T-helper 1 cell treated with Interleukin-12 subunit alpha and Interleukin-12 subunit beta and Interleukin-4 antibody, amounts not matched to agents 30 μg/mL and 1 μg/mL, for 36 hours (primary cell): ENCODE measurements around the gene A3GALT2.

Experiments used
- H3K27ac Mint-ChIP-seq: one replicate; pipeline ENCODE4 v1.8.0; 2021; ENCODE audit warnings: mild to moderate bottlenecking, mixed read lengths
- H3K27me3 Mint-ChIP-seq: one replicate; pipeline ENCODE4 v1.8.0; 2021; ENCODE audit warnings: low read depth, mixed read lengths
- H3K36me3 Mint-ChIP-seq: one replicate; pipeline ENCODE4 v1.8.0; 2021; ENCODE audit warnings: low read depth, mixed read lengths
- H3K4me1 Mint-ChIP-seq: one replicate; pipeline ENCODE4 v1.8.0; 2021; ENCODE audit warnings: low read depth, mixed read lengths
- H3K4me3 Mint-ChIP-seq: one replicate; pipeline ENCODE4 v1.8.0; 2021; ENCODE audit warnings: mild to moderate bottlenecking, moderate library complexity, mixed read lengths
- H3K9me3 Mint-ChIP-seq: one replicate; pipeline ENCODE4 v1.8.0; 2021; ENCODE audit warnings: mixed read lengths

Gene A3GALT2

DNA sequence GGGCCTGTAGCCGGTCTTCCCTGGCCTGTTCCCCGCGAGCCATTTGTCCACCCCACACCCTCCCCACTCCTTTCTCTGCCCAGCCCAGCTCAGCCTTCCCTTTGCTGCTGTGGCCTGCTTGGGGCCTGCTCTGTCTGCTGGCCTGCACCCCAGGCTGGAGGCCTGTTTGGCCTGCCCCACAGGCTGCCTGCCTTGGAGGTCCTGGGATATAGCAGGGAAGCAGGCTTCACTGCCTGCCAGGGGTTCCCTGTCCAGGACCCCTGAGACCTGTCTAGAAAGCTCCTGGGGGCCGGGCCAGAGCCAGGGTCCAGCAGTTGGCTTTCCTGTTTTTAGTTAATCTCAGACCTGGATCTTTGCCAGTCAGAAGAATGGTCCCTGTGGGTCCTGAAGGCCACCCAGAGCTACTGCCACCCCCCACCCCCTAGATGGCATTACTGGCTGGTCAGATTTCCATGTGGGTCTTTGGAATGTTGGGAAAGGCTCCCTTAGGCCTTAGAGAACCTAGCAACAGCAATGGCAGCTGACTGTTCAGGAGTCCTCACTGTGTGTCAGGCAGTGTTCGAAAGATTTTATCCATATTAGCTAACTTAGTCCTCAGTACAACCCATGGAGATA is 56.9 kb downstream of the A3GALT2 start:
- Mint-ChIP-seq H3K27ac (no peak overlapping the region), H3K9me3 (no peaks in the 10 kb centered on the region), H3K4me1 (peaks cover 17% of the 10 kb centered on the region), H3K27me3 (no peaks in the 10 kb centered on the region), H3K36me3 (peaks cover 2% of the 10 kb centered on the region), H3K4me3 (no peak overlapping the region)

DNA sequence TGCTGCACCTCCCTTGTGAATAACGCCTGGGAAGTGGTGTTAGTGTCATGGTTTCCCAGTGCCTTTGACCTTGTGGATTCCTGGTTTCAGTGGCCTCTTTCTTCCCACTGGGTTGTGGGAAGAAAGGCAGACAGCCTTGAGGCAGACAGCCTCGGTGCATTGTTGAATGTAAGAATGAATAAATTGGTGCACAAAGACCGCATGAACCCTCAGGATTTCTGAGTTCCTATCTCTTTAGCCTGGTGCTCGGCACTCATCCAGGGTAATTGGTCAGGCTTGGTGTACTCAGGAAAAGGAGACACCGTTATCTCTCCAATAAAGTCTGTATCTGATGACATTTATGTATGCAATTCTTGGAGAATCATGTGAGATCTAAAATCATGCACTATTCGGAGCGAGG is 59.6 kb downstream of the A3GALT2 start:
- H3K36me3 Mint-ChIP-seq = peaks cover 6% of the 10 kb centered on the region
- H3K27ac Mint-ChIP-seq = no peak overlapping the region
- peaks cover 23% of the 10 kb centered on the region for H3K4me1 Mint-ChIP-seq
- H3K4me3 Mint-ChIP-seq = no peak overlapping the region
- H3K27me3 Mint-ChIP-seq = no peaks in the 10 kb centered on the region
- no peaks in the 10 kb centered on the region for H3K9me3 Mint-ChIP-seq

DNA sequence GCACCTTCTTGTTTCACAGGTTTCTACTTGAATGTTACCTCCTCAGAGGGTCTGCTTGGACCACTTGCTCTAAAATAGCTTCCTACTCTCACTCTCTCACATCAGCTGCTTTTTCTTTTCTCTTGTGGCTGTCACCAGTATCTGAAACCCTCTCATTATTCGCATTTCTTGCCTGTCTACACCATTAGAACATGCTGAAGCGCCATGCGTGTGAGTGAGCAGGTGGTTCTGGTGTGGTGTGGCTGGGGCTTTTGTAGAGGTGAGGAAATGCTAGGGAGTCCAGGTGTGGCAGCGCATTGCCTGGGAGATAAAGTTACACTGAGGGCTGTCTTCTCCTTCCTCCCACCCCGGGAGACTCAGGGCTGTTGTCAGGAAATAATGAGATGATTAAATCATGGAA is 60.5 kb downstream of the A3GALT2 start:
- H3K4me1 Mint-ChIP-seq = peaks cover 23% of the 10 kb centered on the region
- H3K36me3 Mint-ChIP-seq = peaks cover 6% of the 10 kb centered on the region
- H3K4me3 Mint-ChIP-seq = no peak overlapping the region
- no peaks in the 10 kb centered on the region for H3K27me3 Mint-ChIP-seq
- H3K27ac Mint-ChIP-seq = no peak overlapping the region
- no peaks in the 10 kb centered on the region for H3K9me3 Mint-ChIP-seq

DNA sequence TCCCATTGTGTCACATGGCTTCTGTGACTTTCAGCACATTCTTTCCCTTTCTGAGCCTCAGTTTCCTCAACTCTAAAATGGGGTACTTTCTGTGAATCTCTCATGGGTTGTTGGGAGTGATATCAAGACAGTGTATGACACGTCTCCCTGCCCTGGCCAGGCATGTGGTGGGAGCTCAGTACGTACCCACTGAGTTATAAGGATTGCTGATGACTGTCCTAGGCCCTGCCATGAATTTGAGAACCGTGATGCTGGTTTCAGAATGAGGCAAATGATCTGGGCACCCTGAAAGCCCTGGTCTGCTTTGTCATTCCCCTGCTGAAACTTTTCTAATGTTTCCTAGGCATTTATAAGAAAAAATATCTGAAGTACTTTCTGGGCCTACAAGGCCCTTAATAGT is 61.0 kb downstream of the A3GALT2 start:
- Mint-ChIP-seq H3K27ac (no peak overlapping the region), H3K4me3 (no peak overlapping the region), H3K36me3 (peaks cover 6% of the 10 kb centered on the region), H3K4me1 (peaks cover 24% of the 10 kb centered on the region), H3K27me3 (peaks cover under 1% of the 10 kb centered on the region), H3K9me3 (no peaks in the 10 kb centered on the region)

DNA sequence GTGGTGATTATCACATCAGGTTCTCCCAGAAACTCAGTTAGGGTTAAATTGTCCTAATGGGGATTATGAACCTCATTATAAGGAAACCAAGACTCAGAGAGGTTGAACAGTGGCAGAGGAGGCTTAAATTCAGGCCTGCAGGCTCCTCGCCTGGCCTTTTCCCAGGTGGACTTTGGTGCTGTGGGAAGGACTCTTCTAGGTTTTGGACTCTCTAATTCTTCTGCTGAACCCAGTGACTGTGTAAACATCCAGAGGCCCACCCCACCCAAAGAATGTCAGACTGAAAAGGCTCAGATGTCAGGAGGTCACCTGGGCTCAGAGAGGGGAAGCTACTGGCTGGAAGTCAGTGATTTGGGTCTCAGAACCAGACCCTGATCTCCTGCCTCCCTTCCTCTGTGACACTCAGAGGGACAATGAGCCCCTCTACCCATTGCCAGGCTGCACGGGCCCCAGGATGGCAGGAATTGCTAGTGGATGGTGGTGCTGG is 62.1 kb downstream of the A3GALT2 start:
- Mint-ChIP-seq H3K9me3 (no peaks in the 10 kb centered on the region), H3K27me3 (peaks cover 5% of the 10 kb centered on the region), H3K4me3 (peak overlapping the region; percentile 10), H3K27ac (no peak overlapping the region), H3K36me3 (peaks cover 7% of the 10 kb centered on the region), H3K4me1 (peaks cover 25% of the 10 kb centered on the region)

DNA sequence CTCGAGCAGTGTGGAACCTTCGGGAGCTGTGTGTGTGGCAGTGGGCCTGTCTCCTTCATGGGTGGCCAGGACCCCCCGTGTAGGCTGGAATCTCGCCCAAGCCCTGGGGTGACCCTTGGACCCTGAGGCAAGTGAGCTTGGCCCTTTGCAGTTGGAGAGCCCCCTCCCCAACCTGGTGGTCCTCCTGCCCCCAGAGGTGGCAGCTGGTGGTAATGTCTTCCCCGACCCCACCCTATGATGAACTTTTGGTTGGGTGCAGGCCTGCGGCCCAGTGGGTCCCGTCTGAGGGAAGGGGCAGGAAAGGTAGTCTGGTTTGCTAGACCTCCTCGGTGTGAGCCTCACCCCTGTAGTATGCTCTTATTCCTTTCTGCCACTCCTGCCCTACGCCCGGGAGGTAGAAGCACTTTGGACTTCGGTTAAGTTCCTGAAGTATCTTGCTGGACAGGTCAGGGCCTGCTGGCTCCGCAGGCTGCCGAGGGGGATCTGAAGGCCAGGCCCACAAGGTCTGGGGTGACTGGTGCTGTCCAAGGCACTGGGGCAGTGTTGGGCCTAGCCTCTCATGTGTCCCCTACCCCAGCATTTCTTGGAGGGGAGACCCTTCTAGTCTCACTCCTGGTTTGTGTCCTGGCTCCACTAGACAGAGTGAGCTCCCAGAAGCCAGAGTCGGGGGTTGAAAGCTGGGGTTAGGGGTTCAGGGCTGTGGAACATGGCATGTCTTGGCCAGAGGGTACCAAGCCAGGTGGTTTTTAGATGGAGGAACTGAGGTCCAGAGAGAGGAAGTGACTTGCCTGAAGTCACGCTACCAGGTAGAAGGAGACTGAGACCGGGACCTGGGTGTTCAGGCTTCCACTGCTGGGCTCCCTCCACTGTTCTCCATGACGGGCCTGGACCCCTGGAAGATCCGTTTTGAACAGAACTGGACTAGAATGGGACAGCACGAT is 62.9 kb downstream of the A3GALT2 start:
- H3K9me3 Mint-ChIP-seq = no peaks in the 10 kb centered on the region
- peaks cover 7% of the 10 kb centered on the region for H3K36me3 Mint-ChIP-seq
- peak overlapping the region; percentile 96 for H3K4me3 Mint-ChIP-seq
- H3K27me3 Mint-ChIP-seq = peaks cover 5% of the 10 kb centered on the region
- H3K4me1 Mint-ChIP-seq = peaks cover 25% of the 10 kb centered on the region
- H3K27ac Mint-ChIP-seq = peak overlapping the region; percentile 96

DNA sequence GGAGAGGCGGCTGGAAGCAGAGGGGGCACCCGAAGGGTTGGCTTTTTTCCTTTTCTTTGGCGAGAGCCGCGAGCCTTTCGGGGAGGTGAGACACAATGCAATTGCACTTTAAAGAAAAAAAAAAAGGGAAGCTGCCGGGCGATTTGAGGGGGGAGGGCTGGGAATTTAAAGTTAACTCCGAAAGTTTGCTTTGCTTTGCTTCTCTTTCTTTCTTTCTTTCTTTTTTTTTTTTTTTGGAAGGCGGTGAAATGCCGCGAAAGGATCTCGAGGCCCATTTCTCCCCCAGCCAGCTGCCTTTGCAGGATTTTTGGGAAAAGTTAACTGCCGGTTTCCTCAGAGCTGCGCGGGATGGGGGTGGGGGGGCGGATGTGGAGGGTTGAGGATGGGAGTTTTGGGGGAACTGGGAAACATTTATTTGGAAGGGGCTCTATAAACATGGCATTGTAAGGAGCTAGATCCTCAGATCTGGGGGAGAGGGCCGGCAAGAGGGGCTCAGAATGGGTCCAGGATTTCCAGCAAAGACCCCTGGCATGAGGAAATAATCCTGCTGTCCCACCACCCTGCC is 63.6 kb downstream of the A3GALT2 start:
- Mint-ChIP-seq H3K4me3 (peak overlapping the region; percentile 96), H3K27ac (peak overlapping the region; percentile 96), H3K9me3 (no peaks in the 10 kb centered on the region), H3K36me3 (peaks cover 7% of the 10 kb centered on the region), H3K27me3 (peaks cover 5% of the 10 kb centered on the region), H3K4me1 (peaks cover 25% of the 10 kb centered on the region)
